Measurements from ENCODE around the gene FCSK. TPM values are rescaled to one million over a fixed set of nuclear protein-coding genes. Genes with fewer than 3 reads are reported as not detected.

FCSK gene
- total and polyA plus RNA-seq, 10 of the 15 experiments (the other 5 are each of a cell fraction or from before 2014, with no cell fraction given) = 0.60 to 17.6 (median 7.4) TPM

DNA sequence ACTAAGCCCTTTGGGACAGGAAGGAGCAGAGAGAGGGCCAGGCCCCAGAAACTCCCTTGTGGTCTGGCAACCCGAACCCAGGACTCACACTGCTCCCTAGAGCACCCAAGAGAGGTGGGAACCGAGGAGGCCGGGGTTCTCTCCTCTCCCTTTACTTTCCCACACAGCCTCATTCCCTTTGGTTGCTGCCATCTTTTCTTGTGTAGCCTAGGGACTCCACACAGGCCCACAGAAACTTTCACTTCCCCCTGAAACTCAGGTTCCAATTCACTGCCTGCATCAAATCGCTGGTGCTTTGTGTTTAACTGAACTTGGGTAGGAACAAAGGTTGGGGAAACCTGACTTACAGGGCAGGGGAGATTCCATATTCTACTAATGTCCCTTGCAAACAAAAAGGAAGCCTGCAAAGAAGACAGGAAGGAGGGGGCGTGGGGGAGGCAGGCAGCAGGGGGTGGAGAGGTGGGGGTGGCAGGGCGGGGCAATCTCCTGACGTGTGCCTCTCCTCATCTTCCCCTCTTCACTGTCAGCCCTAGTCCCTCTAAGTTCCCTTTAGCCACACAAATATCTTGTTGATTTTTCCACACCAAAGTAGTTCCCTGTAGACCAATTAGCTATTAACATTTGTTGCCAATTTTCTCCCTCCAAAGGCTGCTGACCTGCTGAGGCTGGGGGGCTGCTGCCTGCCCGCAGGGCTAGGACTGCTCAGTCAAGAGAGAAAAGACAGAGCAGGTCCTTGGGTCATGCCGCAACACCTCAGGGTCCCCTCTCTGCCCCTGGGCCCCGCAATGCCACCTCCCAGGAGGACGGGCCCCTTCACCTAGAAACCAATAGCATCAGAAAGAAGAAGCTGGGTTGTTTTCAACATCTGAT, 23.5 kb upstream of the FCSK start (continued):
- peak; percentile 73 for TF ChIP-seq TCF12 (IDR thresholded peaks at IDR 0.05; ENCODE audit: low read depth, low read length)
- peak; percentile 23; the same call in 1 of the 2 replicates for TF ChIP-seq RAD21 (IDR thresholded peaks at IDR 0.05; ENCODE audit: insufficient read depth, low read depth, low read length)
- TF ChIP-seq ZZZ3 (IDR thresholded peaks at IDR 0.05; ENCODE audit: control insufficient read depth, insufficient read length, low read depth) = no peak
- TF ChIP-seq MXI1 (IDR thresholded peaks at IDR 0.05; ENCODE audit: low read depth, low read length) = peak; percentile 51; the same call in 1 of the 2 replicates
- 0 out of 2 replicates have a peak, but pooled peaks have one; percentile 56 for TF ChIP-seq POLR2AphosphoS2 (IDR thresholded peaks at IDR 0.05; ENCODE audit: low read depth, low read length)
- TF ChIP-seq, protein P1, sequence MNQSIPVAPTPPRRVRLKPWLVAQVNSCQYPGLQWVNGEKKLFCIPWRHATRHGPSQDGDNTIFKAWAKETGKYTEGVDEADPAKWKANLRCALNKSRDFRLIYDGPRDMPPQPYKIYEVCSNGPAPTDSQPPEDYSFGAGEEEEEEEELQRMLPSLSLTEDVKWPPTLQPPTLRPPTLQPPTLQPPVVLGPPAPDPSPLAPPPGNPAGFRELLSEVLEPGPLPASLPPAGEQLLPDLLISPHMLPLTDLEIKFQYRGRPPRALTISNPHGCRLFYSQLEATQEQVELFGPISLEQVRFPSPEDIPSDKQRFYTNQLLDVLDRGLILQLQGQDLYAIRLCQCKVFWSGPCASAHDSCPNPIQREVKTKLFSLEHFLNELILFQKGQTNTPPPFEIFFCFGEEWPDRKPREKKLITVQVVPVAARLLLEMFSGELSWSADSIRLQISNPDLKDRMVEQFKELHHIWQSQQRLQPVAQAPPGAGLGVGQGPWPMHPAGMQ (IDR thresholded peaks at IDR 0.05; ENCODE audit: borderline replicate concordance) = no peak
- TF ChIP-seq, protein P2, sequence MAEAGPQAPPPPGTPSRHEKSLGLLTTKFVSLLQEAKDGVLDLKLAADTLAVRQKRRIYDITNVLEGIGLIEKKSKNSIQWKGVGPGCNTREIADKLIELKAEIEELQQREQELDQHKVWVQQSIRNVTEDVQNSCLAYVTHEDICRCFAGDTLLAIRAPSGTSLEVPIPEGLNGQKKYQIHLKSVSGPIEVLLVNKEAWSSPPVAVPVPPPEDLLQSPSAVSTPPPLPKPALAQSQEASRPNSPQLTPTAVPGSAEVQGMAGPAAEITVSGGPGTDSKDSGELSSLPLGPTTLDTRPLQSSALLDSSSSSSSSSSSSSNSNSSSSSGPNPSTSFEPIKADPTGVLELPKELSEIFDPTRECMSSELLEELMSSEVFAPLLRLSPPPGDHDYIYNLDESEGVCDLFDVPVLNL (IDR thresholded peaks at IDR 0.05; ENCODE audit: low read depth, low read length) = no peak
- TF ChIP-seq STAT3 (IDR thresholded peaks at IDR 0.05; ENCODE audit: low read depth, low read length) = peak; percentile 67; the same call in 1 of the 2 replicates
- peak; percentile 71 for TF ChIP-seq MEF2A (IDR thresholded peaks at IDR 0.05; ENCODE audit: insufficient read depth, low read depth, low read length)
- 0 out of 2 replicates have a peak, but pooled peaks have one; percentile 4 for TF ChIP-seq ZNF24 (IDR thresholded peaks at IDR 0.05)
- peak; percentile 97 for TF ChIP-seq PAX5 (IDR thresholded peaks at IDR 0.05; ENCODE audit: borderline replicate concordance, low read depth, low read length)
- TF ChIP-seq, protein P3, sequence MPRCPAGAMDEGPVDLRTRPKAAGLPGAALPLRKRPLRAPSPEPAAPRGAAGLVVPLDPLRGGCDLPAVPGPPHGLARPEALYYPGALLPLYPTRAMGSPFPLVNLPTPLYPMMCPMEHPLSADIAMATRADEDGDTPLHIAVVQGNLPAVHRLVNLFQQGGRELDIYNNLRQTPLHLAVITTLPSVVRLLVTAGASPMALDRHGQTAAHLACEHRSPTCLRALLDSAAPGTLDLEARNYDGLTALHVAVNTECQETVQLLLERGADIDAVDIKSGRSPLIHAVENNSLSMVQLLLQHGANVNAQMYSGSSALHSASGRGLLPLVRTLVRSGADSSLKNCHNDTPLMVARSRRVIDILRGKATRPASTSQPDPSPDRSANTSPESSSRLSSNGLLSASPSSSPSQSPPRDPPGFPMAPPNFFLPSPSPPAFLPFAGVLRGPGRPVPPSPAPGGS (IDR thresholded peaks at IDR 0.05; ENCODE audit: borderline replicate concordance, insufficient read depth, low read depth, low read length, poor library complexity, severe bottlenecking) = peak; percentile 90
- TF ChIP-seq TAF1 (IDR thresholded peaks at IDR 0.05; ENCODE audit: borderline replicate concordance, low read depth, low read length) = no peak
- no peak for TF ChIP-seq NFYA (IDR thresholded peaks at IDR 0.05; ENCODE audit: borderline replicate concordance, low read depth, low read length)
- TF ChIP-seq LARP7 (IDR thresholded peaks at IDR 0.05) = 0 out of 2 replicates have a peak, but pooled peaks have one; percentile 21
- TF ChIP-seq, protein P4, sequence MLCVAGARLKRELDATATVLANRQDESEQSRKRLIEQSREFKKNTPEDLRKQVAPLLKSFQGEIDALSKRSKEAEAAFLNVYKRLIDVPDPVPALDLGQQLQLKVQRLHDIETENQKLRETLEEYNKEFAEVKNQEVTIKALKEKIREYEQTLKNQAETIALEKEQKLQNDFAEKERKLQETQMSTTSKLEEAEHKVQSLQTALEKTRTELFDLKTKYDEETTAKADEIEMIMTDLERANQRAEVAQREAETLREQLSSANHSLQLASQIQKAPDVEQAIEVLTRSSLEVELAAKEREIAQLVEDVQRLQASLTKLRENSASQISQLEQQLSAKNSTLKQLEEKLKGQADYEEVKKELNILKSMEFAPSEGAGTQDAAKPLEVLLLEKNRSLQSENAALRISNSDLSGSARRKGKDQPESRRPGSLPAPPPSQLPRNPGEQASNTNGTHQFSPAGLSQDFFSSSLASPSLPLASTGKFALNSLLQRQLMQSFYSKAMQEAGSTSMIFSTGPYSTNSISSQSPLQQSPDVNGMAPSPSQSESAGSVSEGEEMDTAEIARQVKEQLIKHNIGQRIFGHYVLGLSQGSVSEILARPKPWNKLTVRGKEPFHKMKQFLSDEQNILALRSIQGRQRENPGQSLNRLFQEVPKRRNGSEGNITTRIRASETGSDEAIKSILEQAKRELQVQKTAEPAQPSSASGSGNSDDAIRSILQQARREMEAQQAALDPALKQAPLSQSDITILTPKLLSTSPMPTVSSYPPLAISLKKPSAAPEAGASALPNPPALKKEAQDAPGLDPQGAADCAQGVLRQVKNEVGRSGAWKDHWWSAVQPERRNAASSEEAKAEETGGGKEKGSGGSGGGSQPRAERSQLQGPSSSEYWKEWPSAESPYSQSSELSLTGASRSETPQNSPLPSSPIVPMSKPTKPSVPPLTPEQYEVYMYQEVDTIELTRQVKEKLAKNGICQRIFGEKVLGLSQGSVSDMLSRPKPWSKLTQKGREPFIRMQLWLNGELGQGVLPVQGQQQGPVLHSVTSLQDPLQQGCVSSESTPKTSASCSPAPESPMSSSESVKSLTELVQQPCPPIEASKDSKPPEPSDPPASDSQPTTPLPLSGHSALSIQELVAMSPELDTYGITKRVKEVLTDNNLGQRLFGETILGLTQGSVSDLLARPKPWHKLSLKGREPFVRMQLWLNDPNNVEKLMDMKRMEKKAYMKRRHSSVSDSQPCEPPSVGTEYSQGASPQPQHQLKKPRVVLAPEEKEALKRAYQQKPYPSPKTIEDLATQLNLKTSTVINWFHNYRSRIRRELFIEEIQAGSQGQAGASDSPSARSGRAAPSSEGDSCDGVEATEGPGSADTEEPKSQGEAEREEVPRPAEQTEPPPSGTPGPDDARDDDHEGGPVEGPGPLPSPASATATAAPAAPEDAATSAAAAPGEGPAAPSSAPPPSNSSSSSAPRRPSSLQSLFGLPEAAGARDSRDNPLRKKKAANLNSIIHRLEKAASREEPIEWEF (IDR thresholded peaks at IDR 0.05; ENCODE audit: insufficient replicate concordance, low read depth, low read length) = peak; percentile 96
- TF ChIP-seq NBN (IDR thresholded peaks at IDR 0.05) = peak; percentile 92; the same call in 1 of the 2 replicates
- peak; percentile 48 for TF ChIP-seq POLR2A (IDR thresholded peaks at IDR 0.05; ENCODE audit: low read depth, low read length)
- no peak for TF ChIP-seq ZNF274 (IDR thresholded peaks at IDR 0.05; ENCODE audit: insufficient read depth, insufficient read length)
- no peak for TF ChIP-seq NR2C2 (IDR thresholded peaks at IDR 0.05; ENCODE audit: borderline replicate concordance, control insufficient read depth, insufficient read length, low read depth)
- TF ChIP-seq NR2C1 (IDR thresholded peaks at IDR 0.05) = no peak
